Hematopoietic multipotent progenitor cell treated with erythropoietin and hydrocortisone succinate and interleukin-3 and kit ligand, for 15 days (in vitro differentiated cells): ENCODE results near the gene RAMP3.

Experiments
- DNase-seq: peaks from one replicate; pipeline ENCODE4 v3.0.0-alpha.2; 2015; ENCODE audit warnings: low spot score

Gene RAMP3

GRCh38 chr7:45179666-45180065 lies 22.1 kb downstream of the RAMP3 start:
- DNase-seq, result no peak

- DNase-seq, result no peak
Observed at GRCh38 chr7:45180084-45180986, 22.7 kb downstream of the RAMP3 start.

GRCh38 chr7:45181286-45181960 lies 23.8 kb downstream of the RAMP3 start:
- no peak for DNase-seq

- no peak for DNase-seq
Observed at GRCh38 chr7:45181991-45182855, 24.6 kb downstream of the RAMP3 start.

- no peak for DNase-seq
Observed at GRCh38 chr7:45182856-45183710, 25.5 kb downstream of the RAMP3 start.

- DNase-seq, result no peak
Observed at GRCh38 chr7:45183711-45184210, 26.2 kb downstream of the RAMP3 start.

GRCh38 chr7:45184326-45185027 lies 26.9 kb downstream of the RAMP3 start:
- DNase-seq, result no peak

- DNase-seq, result no peak
Observed at GRCh38 chr7:45185028-45185863, 27.7 kb downstream of the RAMP3 start.

- DNase-seq, result no peak
Observed at GRCh38 chr7:45185864-45186250, 28.3 kb downstream of the RAMP3 start.

GRCh38 chr7:45186261-45186813 lies 28.7 kb downstream of the RAMP3 start:
- no peak for DNase-seq

GRCh38 chr7:45187089-45187945 lies 29.7 kb downstream of the RAMP3 start:
- DNase-seq, result no peak

- no peak for DNase-seq
Observed at GRCh38 chr7:45187946-45188411, 30.4 kb downstream of the RAMP3 start.

GRCh38 chr7:45188736-45189135 lies 31.1 kb downstream of the RAMP3 start:
- no peak for DNase-seq

- no peak for DNase-seq
Observed at GRCh38 chr7:45189151-45189970, 31.8 kb downstream of the RAMP3 start.

- DNase-seq, result no peak
Observed at GRCh38 chr7:45190406-45191165, 33.0 kb downstream of the RAMP3 start.

GRCh38 chr7:45191396-45191795 lies 33.8 kb downstream of the RAMP3 start:
- DNase-seq, result no peak

- DNase-seq, result no peak
Observed at GRCh38 chr7:45192621-45193041, 35.0 kb downstream of the RAMP3 start.
